Urinary bladder (tissue), 2 donors: ENCODE results near the gene CFAP97D2. TPM values are rescaled to one million over a fixed set of nuclear protein-coding genes. Genes with fewer than 3 reads are reported as not detected.

ENCODE experiments used
- polyA plus RNA-seq: library from polyadenylated mRNA; stranded (reverse); fragments of 200-250 nt; gene quantifications from one replicate; pipeline ENCODE4 v1.2.3, GENCODE V29; 2013
- small RNA-seq: library from RNA; depleted of rRNA; stranded (forward); fragments of <200 nt; gene quantifications from one replicate; pipeline ENCODE3, GENCODE V24; 2014
- total RNA-seq: library from RNA; depleted of rRNA; stranded (reverse); fragments of >200 nt; gene quantifications from one replicate; pipeline ENCODE4 v1.2.3, GENCODE V29; 2014
- donor health status: healthy.

CFAP97D2 gene
- total and polyA plus RNA-seq, 2 donors, result not detected

Small RNA genes lying within 50 kb of the gene (small RNA-seq; reads per million reads assigned to genes)
- not detected for gene MIR548AR

Other genes starting within 250 kb of the CFAP97D2 start
- 0.85 TPM for gene C13orf46, start 205.2 kb upstream of the CFAP97D2 start, total RNA-seq
- gene C13orf46, start 205.2 kb upstream of the CFAP97D2 start, polyA plus RNA-seq, result 0.38 TPM
- gene RASA3, start 46.6 kb upstream of the CFAP97D2 start, total RNA-seq, result 17.8 TPM
- gene RASA3, start 46.6 kb upstream of the CFAP97D2 start, polyA plus RNA-seq, result 26.3 TPM
- 111 TPM for gene CDC16, start 55.6 kb downstream of the CFAP97D2 start, total RNA-seq
- gene CDC16, start 55.6 kb downstream of the CFAP97D2 start, polyA plus RNA-seq, result 41.9 TPM
- gene UPF3A, start 102.3 kb downstream of the CFAP97D2 start, total RNA-seq, result 50.1 TPM
- 61.7 TPM for gene UPF3A, start 102.3 kb downstream of the CFAP97D2 start, polyA plus RNA-seq
- 10.7 TPM for gene CHAMP1, start 135.2 kb downstream of the CFAP97D2 start, total RNA-seq
- 10.4 TPM for gene CHAMP1, start 135.2 kb downstream of the CFAP97D2 start, polyA plus RNA-seq